Activated CD4-positive, alpha-beta T cell treated with anti-CD3 and anti-CD28 coated beads, Interleukin-2, amount 10 ng/mL, durations not matched to agents 7 days and 5 days (primary cell): ENCODE measurements around the gene TXNDC17. TPM values are rescaled to one million over a fixed set of nuclear protein-coding genes. Genes with fewer than 3 reads are reported as not detected.
"Not testable (repeated sequence)": the region's sequence is repeated elsewhere in the genome, so short reads cannot be mapped to it uniquely, and the experiment has no call there.

Experiments
- CTCF ChIA-PET: fragments of 350-600 bp; sonication (Branson Sonifier 250); formaldehyde crosslinking; loops from one replicate; lab custom pipeline; 2021; ENCODE audit warnings: antibody characterized with exemption; lab: Charles Lee
- POLR2A ChIA-PET: fragments of 350-600 bp; sonication (Branson Sonifier 250); formaldehyde crosslinking; loops from one replicate; lab custom pipeline; 2021; ENCODE audit warnings: antibody characterized with exemption; lab: Charles Lee
- DNase-seq: peaks from one replicate; pipeline ENCODE4 v3.0.0-alpha.2; 2020
- H3K27ac Mint-ChIP-seq: one replicate; pipeline ENCODE4 v1.8.0; 2021; ENCODE audit warnings: mild to moderate bottlenecking, moderate library complexity, mixed read lengths
- H3K27me3 Mint-ChIP-seq: one replicate; pipeline ENCODE4 v1.8.0; 2021; ENCODE audit warnings: mixed read lengths
- H3K36me3 Mint-ChIP-seq: one replicate; pipeline ENCODE4 v1.8.0; 2021; ENCODE audit warnings: low read depth, mixed read lengths
- H3K4me1 Mint-ChIP-seq: one replicate; pipeline ENCODE4 v1.8.0; 2021; ENCODE audit warnings: mixed read lengths
- H3K4me3 Mint-ChIP-seq: one replicate; pipeline ENCODE4 v1.8.0; 2021; ENCODE audit warnings: mild to moderate bottlenecking, moderate library complexity, mixed read lengths
- H3K9me3 Mint-ChIP-seq: one replicate; pipeline ENCODE4 v1.8.0; 2021; ENCODE audit warnings: mixed read lengths
- total RNA-seq, 2 experiments: library from RNA; stranded (reverse); gene quantifications; one replicate each; pipeline ENCODE4 v1.2.3, GENCODE V29; 2021

The TXNDC17 gene
- 10 to 100 TPM; 49.0 to 69.0 TPM for total RNA-seq

- POLR2A ChIA-PET = no interaction called here
Observed at GRCh38 chr17:6640536-6641246, at the start of gene TXNDC17, which contains the start of gene KIAA0753. TXNDC17 (plus strand) TSS chr17:6641060; CDS start chr17:6641083, 23 bp downstream. KIAA0753 (minus strand) TSS chr17:6640711; CDS start chr17:6635103, 5,608 bp downstream.

GRCh38 chr17:6591599-6592158 lies 49.2 kb upstream of the TXNDC17 start:
- Mint-ChIP-seq H3K9me3 (no peaks in the 10 kb centered on the region), H3K27ac (no peak overlapping the region), H3K27me3 (no peaks in the 10 kb centered on the region), H3K36me3 (peaks cover 36% of the 10 kb centered on the region), H3K4me1 (no peaks in the 10 kb centered on the region), H3K4me3 (no peak overlapping the region)
- no peak for DNase-seq
- CTCF ChIA-PET = interaction anchor here (0.6 kb wide), 1 partner anchor 15 kb away, joined by 3 read pairs; no protein-coding TSS in a partner anchor
- POLR2A ChIA-PET = no interaction called here

More at GRCh38 chr17:6640536-6641246, at the start of gene TXNDC17, which contains the start of gene KIAA0753:
- Mint-ChIP-seq H3K4me3 (peak within 1 kb of the TSS; percentile 94), H3K27ac (peak within 1 kb of the TSS; percentile 96), H3K27me3 (no peaks in the 10 kb centered on the region), H3K9me3 (no peaks in the 10 kb centered on the region), H3K36me3 (peaks cover 34% of the 10 kb centered on the region), H3K4me1 (peaks cover 57% of the 10 kb centered on the region)
- CTCF ChIA-PET = no interaction called here
- DNase-seq = peak; percentile 93

- ChIA-PET POLR2A (no interaction called here), CTCF (no interaction called here)
- H3K27ac Mint-ChIP-seq = no peak overlapping the region
Observed at GRCh38 chr17:6592173-6592572, 48.7 kb upstream of the TXNDC17 start.

GRCh38 chr17:6593371-6593770 lies 47.5 kb upstream of the TXNDC17 start:
- DNase-seq, H3K4me3 Mint-ChIP-seq, POLR2A ChIA-PET, H3K4me1 Mint-ChIP-seq, CTCF ChIA-PET, H3K27ac Mint-ChIP-seq, H3K27me3 Mint-ChIP-seq, H3K9me3 Mint-ChIP-seq: not testable (repeated sequence)
- peaks cover 25% of the 10 kb centered on the region for H3K36me3 Mint-ChIP-seq

More at GRCh38 chr17:6592173-6592572, 48.7 kb upstream of the TXNDC17 start:
- H3K27me3 Mint-ChIP-seq = no peaks in the 10 kb centered on the region
- H3K36me3 Mint-ChIP-seq = peaks cover 34% of the 10 kb centered on the region
- H3K4me1 Mint-ChIP-seq = no peaks in the 10 kb centered on the region
- H3K4me3 Mint-ChIP-seq = no peak overlapping the region
- no peaks in the 10 kb centered on the region for H3K9me3 Mint-ChIP-seq
- no peak for DNase-seq

DNA sequence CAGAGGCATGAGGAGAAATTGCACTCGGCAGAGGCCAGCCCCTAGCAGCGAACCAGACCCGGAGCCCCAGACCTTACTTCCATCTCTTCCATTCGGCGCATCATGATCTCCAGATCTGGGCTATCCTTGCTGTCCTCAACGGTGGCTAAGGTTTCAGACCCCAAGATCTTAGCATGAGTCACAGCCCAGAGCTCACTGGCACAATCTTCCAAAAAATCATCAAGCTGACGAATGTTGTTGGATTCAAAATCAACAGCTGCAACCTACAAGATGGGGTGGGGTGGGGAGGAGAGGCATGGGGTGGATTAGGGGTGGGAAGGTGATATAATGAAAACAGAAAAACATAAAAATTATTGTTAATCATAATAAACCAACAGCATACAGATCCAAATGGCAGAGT lies 44.8 kb upstream of the TXNDC17 start:
- no peak overlapping the region for H3K27ac Mint-ChIP-seq
- H3K4me1 Mint-ChIP-seq = no peaks in the 10 kb centered on the region
- no peak for DNase-seq
- no peaks in the 10 kb centered on the region for H3K27me3 Mint-ChIP-seq
- no peaks in the 10 kb centered on the region for H3K9me3 Mint-ChIP-seq
- POLR2A ChIA-PET = no interaction called here
- CTCF ChIA-PET = no interaction called here
- H3K4me3 Mint-ChIP-seq = no peak overlapping the region
- peaks cover 18% of the 10 kb centered on the region for H3K36me3 Mint-ChIP-seq

GRCh38 chr17:6596511-6596910 lies 44.3 kb upstream of the TXNDC17 start:
- Mint-ChIP-seq H3K9me3 (no peaks in the 10 kb centered on the region), H3K4me1 (no peaks in the 10 kb centered on the region), H3K4me3 (no peak overlapping the region), H3K27ac (no peak overlapping the region), H3K27me3 (no peaks in the 10 kb centered on the region), H3K36me3 (peaks cover 20% of the 10 kb centered on the region)
- no peak for DNase-seq
- ChIA-PET POLR2A (no interaction called here), CTCF (no interaction called here)

GRCh38 chr17:6596941-6597340 lies 43.9 kb upstream of the TXNDC17 start:
- Mint-ChIP-seq H3K9me3 (no peaks in the 10 kb centered on the region), H3K27me3 (no peaks in the 10 kb centered on the region), H3K4me3 (no peak overlapping the region), H3K36me3 (peaks cover 21% of the 10 kb centered on the region), H3K27ac (no peak overlapping the region), H3K4me1 (no peaks in the 10 kb centered on the region)
- POLR2A ChIA-PET = no interaction called here
- DNase-seq = no peak
- CTCF ChIA-PET = no interaction called here

DNA sequence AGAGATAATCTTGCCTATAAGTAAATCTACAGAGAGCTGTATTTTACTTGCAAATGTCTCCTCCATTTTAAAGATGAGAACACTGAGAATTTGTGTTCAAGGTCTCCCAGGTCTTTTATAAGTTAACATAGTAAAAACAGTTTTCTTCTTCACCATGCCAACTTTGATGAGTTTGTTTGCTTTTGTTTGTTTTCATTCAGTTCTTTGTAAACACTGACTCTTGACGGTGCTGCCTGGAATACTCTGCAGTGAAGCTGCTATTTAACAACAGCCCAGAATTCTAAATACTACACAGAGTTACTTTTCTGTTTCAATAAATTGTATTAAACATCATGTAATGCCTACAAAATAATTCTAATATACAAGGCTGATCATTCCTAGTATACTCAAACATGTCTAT lies 43.1 kb upstream of the TXNDC17 start:
- peaks cover 23% of the 10 kb centered on the region for H3K36me3 Mint-ChIP-seq
- no peaks in the 10 kb centered on the region for H3K9me3 Mint-ChIP-seq
- no peaks in the 10 kb centered on the region for H3K27me3 Mint-ChIP-seq
- no peak overlapping the region for H3K4me3 Mint-ChIP-seq
- ChIA-PET POLR2A (no interaction called here), CTCF (no interaction called here)
- peaks cover under 1% of the 10 kb centered on the region for H3K4me1 Mint-ChIP-seq
- no peak for DNase-seq
- no peak overlapping the region for H3K27ac Mint-ChIP-seq

GRCh38 chr17:6599364-6599763 lies 41.5 kb upstream of the TXNDC17 start:
- ChIA-PET CTCF (interaction anchor here (0.6 kb wide), 1 partner anchor 311 kb away, joined by 4 read pairs; no protein-coding TSS in a partner anchor), POLR2A (no interaction called here)
- Mint-ChIP-seq H3K36me3 (peaks cover 18% of the 10 kb centered on the region), H3K27me3 (no peaks in the 10 kb centered on the region), H3K4me3 (no peak overlapping the region), H3K9me3 (no peaks in the 10 kb centered on the region), H3K27ac (no peak overlapping the region), H3K4me1 (peaks cover 4% of the 10 kb centered on the region)
- no peak for DNase-seq

- H3K9me3 Mint-ChIP-seq = no peaks in the 10 kb centered on the region
- H3K4me3 Mint-ChIP-seq = no peak overlapping the region
- no peaks in the 10 kb centered on the region for H3K27me3 Mint-ChIP-seq
- H3K36me3 Mint-ChIP-seq = peaks cover 24% of the 10 kb centered on the region
- ChIA-PET CTCF (interaction anchor here (0.6 kb wide), 1 partner anchor 1724 kb away, joined by 4 read pairs; no protein-coding TSS in a partner anchor), POLR2A (no interaction called here)
- H3K27ac Mint-ChIP-seq = no peak overlapping the region
- no peak for DNase-seq
- peaks cover 4% of the 10 kb centered on the region for H3K4me1 Mint-ChIP-seq
Observed at GRCh38 chr17:6602141-6602540, 38.7 kb upstream of the TXNDC17 start.

DNA sequence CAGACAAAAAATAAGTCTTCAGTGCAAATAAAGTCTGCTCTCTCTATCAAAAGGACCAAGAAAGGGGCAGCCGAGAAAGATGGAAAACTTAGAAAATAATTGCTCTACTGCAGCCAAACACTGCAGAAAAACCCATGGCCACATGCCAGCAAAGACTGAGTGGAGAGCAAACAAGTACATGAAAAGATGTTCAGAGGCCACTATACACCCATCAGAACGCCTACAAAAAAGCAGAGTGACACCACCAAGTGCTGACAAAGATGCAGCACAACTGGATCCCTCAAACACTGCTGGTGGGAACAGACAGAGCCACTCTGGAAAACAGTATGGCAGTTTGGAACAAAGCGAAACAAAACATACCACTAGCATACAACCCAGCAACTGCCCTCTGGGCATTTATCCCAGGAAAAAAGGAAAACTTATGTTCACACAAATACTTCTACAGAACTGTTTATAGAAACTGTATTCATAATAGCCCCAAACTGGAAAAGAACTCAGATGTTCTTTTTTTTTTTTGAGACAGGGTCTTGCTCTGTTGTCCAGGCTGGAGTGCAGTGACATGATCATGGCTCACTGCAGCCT lies 37.0 kb upstream of the TXNDC17 start:
- POLR2A ChIA-PET = no interaction called here
- no peaks in the 10 kb centered on the region for H3K9me3 Mint-ChIP-seq
- H3K27ac Mint-ChIP-seq = no peak overlapping the region
- no peak overlapping the region for H3K4me3 Mint-ChIP-seq
- no peaks in the 10 kb centered on the region for H3K27me3 Mint-ChIP-seq
- no peak for DNase-seq
- peaks cover 4% of the 10 kb centered on the region for H3K4me1 Mint-ChIP-seq
- CTCF ChIA-PET = no interaction called here
- peaks cover 26% of the 10 kb centered on the region for H3K36me3 Mint-ChIP-seq

- Mint-ChIP-seq H3K4me3 (no peak overlapping the region), H3K36me3 (peaks cover 30% of the 10 kb centered on the region), H3K27me3 (no peaks in the 10 kb centered on the region), H3K27ac (no peak overlapping the region), H3K9me3 (no peaks in the 10 kb centered on the region), H3K4me1 (peaks cover 4% of the 10 kb centered on the region)
- POLR2A ChIA-PET = no interaction called here
- CTCF ChIA-PET = no interaction called here
- no peak for DNase-seq
Observed at GRCh38 chr17:6605142-6605541, 35.7 kb upstream of the TXNDC17 start.

DNA sequence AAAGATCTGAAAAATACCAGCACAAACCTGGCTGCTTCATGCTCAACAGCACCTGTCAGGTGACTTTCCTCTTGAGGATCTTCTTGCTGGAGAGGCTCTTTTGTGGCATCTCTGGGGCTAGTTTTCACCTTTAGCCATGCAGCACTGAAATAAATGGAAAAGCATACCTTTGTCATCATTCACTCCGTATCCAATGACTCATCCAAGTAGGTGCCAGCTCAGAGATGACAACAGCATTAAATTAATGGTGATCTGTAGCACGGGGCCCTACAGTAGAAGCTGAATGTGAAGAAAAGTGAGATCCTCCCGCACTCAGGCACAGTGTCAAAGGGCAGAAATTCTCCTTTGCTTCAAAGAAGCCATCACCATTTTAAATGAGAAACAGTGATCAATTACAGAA lies 32.5 kb upstream of the TXNDC17 start:
- Mint-ChIP-seq H3K4me1 (no peaks in the 10 kb centered on the region), H3K9me3 (no peaks in the 10 kb centered on the region), H3K4me3 (no peak overlapping the region), H3K27me3 (no peaks in the 10 kb centered on the region), H3K36me3 (peaks cover 21% of the 10 kb centered on the region), H3K27ac (no peak overlapping the region)
- CTCF ChIA-PET = interaction anchor here (0.8 to 1.1 kb wide), 2 partner anchors 18 to 42 kb away, joined by 3 read pairs; no protein-coding TSS in a partner anchor
- POLR2A ChIA-PET = no interaction called here
- DNase-seq = no peak
